ENCODE data around the gene KIF26A. TPM values are rescaled to one million over a fixed set of nuclear protein-coding genes. Genes with fewer than 3 reads are reported as not detected.

KIF26A gene
- total and polyA plus RNA-seq, 2 experiments from 2014 or later: 5.6 to 103 TPM

GRCh38 chr14:104166698-104167097 lies 28.3 kb downstream of the KIF26A start (continued):
- TF ChIP-seq ZNF462 (CRISPR knock-in tag; IDR thresholded peaks at IDR 0.05) (no peak), STAT1 (IDR thresholded peaks at IDR 0.05; ENCODE audit: unreplicated experiment) (no peak), CREB1 (CRISPR knock-in tag; IDR thresholded peaks at IDR 0.05; ENCODE audit: low read depth) (no peak)

GRCh38 chr14:104168603-104169002 lies 30.2 kb downstream of the KIF26A start:
- Histone ChIP-seq H3K9me2 (ENCODE audit: insufficient read depth) (no peaks in the 10 kb centered on the region), H3K36me3 (ENCODE audit: insufficient read depth) (no peaks in the 10 kb centered on the region), H4K20me1 (replicated peaks; ENCODE audit: insufficient read depth) (peaks cover 4% of the 10 kb centered on the region), H3K4me2 (0 out of 2 replicates have a peak overlapping the region, but pooled peaks have one; percentile 72), H3K4me1 (ENCODE audit: insufficient read depth) (peaks cover 25% of the 10 kb centered on the region), H2AFZ (no peak overlapping the region), H3K4me3 (no peak overlapping the region), H3K27me3 (ENCODE audit: insufficient read depth) (no peaks in the 10 kb centered on the region), H3K79me2 (replicated peaks; ENCODE audit: insufficient read depth) (peaks cover 10% of the 10 kb centered on the region), H3K27ac (ENCODE audit: low read depth) (no peak overlapping the region), H3F3A (replicated peaks; ENCODE audit: low read depth) (0 out of 2 replicates have a peak, but pooled peaks cover 5% of the 10 kb centered on the region)
- peaks cover 8% of the 10 kb centered on the region for H3K27me3 Mint-ChIP-seq (ENCODE audit: insufficient read depth, low read depth, poor library complexity)
- H3K4me1 Mint-ChIP-seq: peaks cover 24% of the 10 kb centered on the region
- no peak overlapping the region for H3K4me3 Mint-ChIP-seq
- ATAC-seq (no peak), DNase-seq (ENCODE audit: low spot score) (no peak)
- no peak overlapping the region for H3K27ac Mint-ChIP-seq
- H3K9me3 Mint-ChIP-seq: no peaks in the 10 kb centered on the region
- H3K36me3 Mint-ChIP-seq (ENCODE audit: low read depth): no peaks in the 10 kb centered on the region
- TF ChIP-seq NANOG (IDR thresholded peaks at IDR 0.05; ENCODE audit: borderline replicate concordance) (no peak), EZH2phosphoT487 (IDR thresholded peaks at IDR 0.05; ENCODE audit: unreplicated experiment) (no peak), CREB1 (CRISPR knock-in tag; IDR thresholded peaks at IDR 0.05; ENCODE audit: low read depth) (no peak), ZNF462 (CRISPR knock-in tag; IDR thresholded peaks at IDR 0.05) (no peak), REST (IDR thresholded peaks at IDR 0.05; ENCODE audit: unreplicated experiment) (no peak)
